Adipose tissue (tissue), 3 donors: ENCODE measurements around the gene CCDC172. TPM values are rescaled to one million over a fixed set of nuclear protein-coding genes. Genes with fewer than 3 reads are reported as not detected.
"Not testable (repeated sequence)": the region's sequence is repeated elsewhere in the genome, so short reads cannot be mapped to it uniquely, and the experiment has no call there.

ENCODE experiments used
- H3K27ac ChIP-seq: one replicate; pipeline ENCODE4 v1.5.1; 2013; ENCODE audit warnings: low read depth, low read length
- WGBS, 3 donors: extraction: QIAGEN DNeasy Blood & Tissue Kit; methylation state at CpG; one replicate each; pipeline ENCODE4 v1.1.7; 2013; 5-methylcytosine and 5-hydroxymethylcytosine counted together
- polyA plus RNA-seq, 3 donors: library from polyadenylated mRNA; stranded (reverse); fragments of 200-250 nt; gene quantifications; one replicate each; pipeline ENCODE4 v1.2.3, GENCODE V29; 2013
- donor health status: healthy with polysubstance abuse.
- donor health status: Bipolar disorder and iron deficiency.
- donor health status: healthy.

The CCDC172 gene
- polyA plus RNA-seq, 3 donors = not detected

DNA sequence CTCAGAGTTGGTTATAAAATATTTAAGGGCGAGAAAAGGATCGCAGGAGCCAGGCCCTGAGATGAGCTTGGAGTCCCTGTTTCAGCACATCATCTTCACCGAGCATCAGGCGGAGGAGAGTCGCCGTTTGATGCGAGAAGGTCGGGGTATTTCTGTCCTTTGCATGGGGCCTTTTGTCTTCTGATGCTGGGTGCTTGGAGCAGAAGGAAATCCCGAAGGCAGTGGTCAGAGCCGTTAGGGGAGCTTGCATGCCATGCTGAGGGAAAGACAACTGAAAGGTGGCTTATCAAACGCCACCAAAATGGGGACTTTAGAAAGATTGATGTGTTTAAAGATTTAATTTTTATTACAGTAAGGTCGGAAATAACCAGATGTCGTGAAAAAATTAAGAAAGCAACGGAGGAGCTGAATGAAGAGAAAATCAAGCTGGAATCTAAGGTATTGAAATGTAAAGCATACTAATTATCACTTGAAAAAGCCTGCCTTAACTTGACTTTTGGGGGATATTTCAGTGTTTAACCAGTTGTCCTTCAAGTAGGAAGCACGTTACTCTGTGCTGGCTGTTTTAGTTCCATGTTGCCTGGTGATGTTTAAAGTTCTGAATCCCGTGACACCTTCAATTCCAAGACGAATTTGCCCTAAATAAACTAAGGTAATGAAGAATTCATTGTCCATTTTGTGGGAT is 845 bp downstream of the CCDC172 start:
- H3K27ac ChIP-seq = no peak overlapping the region
- 49 to 54% (median 53%) methylated on average over 17 of the region's 17 CpGs for WGBS, 3 donors

DNA sequence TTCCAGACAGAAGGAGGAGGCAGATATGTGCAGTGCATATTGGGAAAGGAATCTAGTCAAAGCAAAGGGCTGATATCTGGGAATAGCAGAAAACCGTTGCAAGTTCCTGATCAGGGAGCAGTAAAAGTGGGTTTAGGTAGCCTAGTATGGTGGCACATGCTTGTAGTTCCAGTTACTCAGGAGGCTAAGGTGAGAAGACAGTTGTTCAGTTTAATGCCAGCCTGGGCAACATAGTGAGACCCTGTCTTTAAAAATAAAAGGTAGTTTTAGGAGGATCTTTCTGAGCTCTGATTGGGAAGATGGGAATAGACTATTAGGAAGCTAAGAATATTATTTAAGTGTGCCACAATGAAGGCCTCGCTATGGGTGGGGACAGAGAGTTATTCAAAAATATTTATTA is 1.7 kb downstream of the CCDC172 start:
- H3K27ac ChIP-seq = no peak overlapping the region
- 74 to 90% (median 78%) methylated on average over 2 of the region's 2 CpGs for WGBS, 3 donors

GRCh38 chr10:116329153-116329552 is 4.9 kb downstream of the CCDC172 start:
- WGBS, 3 donors = 90 to 94% (median 90%) methylated on average over 1 of the region's 1 CpG
- H3K27ac ChIP-seq = no peak overlapping the region

GRCh38 chr10:116331815-116332214 is 7.6 kb downstream of the CCDC172 start:
- WGBS, 3 donors = 63 to 68% (median 66%) methylated on average over 2 of the region's 2 CpGs

DNA sequence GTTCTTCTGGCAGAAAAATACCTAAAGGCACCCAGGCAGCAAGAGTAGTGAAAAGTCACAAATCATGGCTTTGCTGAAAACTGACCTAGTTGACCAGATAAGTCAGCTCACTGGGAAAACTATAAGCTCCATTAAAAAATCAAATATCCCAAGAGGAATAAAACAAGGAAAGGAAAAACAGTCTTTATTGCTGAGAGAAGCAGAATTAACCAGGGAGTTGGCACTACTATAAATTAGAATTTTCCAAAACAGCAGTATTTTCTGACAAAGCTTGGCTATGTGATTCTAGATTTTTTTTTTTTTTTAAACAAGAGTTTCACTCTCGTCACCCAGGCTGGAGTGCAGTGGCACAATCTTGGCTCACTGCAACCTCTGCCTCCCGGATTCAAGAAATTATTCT is 12.6 kb downstream of the CCDC172 start:
- no peak overlapping the region for H3K27ac ChIP-seq
- 72 to 85% (median 85%) methylated on average over 2 of the region's 2 CpGs for WGBS, 3 donors

More at GRCh38 chr10:116331815-116332214, 7.6 kb downstream of the CCDC172 start:
- H3K27ac ChIP-seq = no peak overlapping the region

DNA sequence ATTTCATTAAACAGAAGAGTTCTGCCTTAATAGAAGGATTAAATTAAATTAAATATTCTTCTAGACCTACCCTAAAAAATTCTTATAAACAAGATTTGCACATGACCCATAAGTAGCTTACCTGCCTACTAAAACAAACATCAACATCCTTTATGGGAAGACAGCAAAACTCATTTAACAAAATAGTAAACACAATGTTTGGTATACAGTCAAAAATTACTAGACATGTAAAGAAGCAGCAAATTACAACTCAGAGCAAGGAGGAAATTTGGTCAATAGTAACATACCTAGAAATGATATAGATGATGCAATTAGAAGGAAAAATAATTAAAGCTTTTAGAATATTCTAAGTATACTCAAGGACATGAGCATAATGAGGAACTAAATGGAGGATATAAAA is 27.9 kb downstream of the CCDC172 start:
- no peak overlapping the region for H3K27ac ChIP-seq

DNA sequence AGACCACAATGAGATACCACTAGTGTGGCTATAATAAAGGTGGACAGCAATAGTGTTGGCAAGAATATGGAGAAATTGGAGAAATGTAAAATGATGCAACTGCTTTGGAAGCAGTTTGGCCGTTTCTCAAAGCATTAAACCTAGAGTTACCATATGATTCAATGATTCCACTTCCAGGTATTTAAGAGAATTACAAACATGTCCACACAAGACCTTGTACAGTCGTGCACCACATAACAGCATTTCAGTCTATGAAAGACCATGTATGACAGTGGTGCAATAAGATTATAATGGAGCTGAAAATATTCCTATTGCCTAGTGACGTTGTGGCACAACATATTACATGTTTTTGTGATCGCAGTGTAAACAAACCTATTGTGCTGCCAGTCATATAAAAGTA is 29.6 kb downstream of the CCDC172 start:
- WGBS, 3 donors = 71 to 84% (median 82%) methylated on average over 4 of the region's 4 CpGs
- no peak overlapping the region for H3K27ac ChIP-seq

DNA sequence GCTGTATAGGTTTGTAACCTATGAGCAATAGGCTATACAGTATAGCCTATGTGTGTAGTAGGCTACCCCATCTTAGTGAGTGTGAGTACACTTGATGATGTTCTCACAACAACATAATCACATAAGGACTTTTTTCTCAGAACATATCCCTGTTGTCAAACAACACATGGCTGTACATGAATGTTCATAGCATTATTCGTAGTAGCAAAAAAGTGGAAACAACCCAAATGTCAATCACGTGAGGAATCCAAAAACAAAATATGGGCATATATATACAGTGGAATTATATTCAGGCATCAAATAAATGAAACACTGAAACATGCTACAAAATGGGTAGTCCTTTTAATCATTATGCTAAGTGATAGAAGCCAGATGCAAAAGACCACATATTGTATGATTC is 31.1 kb downstream of the CCDC172 start:
- no peak overlapping the region for H3K27ac ChIP-seq
- WGBS, 3 donors = 91 to 94% (median 93%) methylated on average over 2 of the region's 2 CpGs

GRCh38 chr10:116356833-116357232 is 32.6 kb downstream of the CCDC172 start:
- 85 to 88% (median 86%) methylated on average over 4 of the region's 4 CpGs for WGBS, 3 donors

GRCh38 chr10:116364868-116365267 is 40.6 kb downstream of the CCDC172 start:
- no peak overlapping the region for H3K27ac ChIP-seq

More at GRCh38 chr10:116356833-116357232, 32.6 kb downstream of the CCDC172 start:
- H3K27ac ChIP-seq = no peak overlapping the region

DNA sequence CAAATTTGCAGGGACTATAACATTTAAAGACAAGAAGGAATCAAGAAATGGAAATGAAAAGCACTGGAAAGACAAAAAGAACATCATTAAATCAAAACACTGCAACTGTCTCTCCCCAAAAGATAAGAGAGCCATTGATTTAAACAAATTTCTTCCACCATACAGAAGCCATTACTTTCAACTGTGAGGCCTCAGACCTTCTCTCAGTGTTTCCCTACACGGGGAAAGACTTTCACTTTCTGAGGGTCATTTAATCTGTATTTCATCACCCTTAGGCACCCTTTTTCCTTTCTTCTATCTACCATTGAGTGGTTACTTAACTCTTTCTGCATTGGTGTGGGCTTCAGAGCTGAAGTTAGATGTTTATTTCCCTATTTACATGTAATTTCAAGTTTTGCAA is 47.5 kb downstream of the CCDC172 start:
- no peak overlapping the region for H3K27ac ChIP-seq
- WGBS, 3 donors = 8 to 47% (median 18%) methylated on average over 1 of the region's 1 CpG

DNA sequence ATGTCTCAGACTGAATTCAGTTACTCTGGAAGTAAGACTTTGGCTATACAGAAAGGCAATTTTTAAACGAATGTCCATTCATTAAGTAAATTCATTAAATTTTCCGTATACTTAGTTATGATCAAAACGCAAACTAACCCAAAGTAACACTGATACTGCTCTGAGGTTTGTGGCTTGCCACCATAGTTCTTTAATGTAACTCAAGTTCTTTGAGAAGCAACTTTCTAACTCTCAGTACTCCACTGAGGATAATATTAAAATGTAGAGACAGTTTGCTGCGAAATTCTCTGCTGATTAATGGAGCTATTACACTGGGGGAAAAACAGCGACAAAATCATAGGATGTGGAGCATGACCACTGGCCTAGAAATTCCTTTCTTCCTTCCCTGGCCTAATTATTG is 58.0 kb downstream of the CCDC172 start:
- 76 to 82% (median 77%) methylated on average over 5 of the region's 5 CpGs for WGBS, 3 donors
- no peak overlapping the region for H3K27ac ChIP-seq

GRCh38 chr10:116385311-116385710 is 61.1 kb downstream of the CCDC172 start:
- WGBS, 3 donors = 82 to 91% (median 84%) methylated on average over 2 of the region's 2 CpGs
- no peak overlapping the region for H3K27ac ChIP-seq

DNA sequence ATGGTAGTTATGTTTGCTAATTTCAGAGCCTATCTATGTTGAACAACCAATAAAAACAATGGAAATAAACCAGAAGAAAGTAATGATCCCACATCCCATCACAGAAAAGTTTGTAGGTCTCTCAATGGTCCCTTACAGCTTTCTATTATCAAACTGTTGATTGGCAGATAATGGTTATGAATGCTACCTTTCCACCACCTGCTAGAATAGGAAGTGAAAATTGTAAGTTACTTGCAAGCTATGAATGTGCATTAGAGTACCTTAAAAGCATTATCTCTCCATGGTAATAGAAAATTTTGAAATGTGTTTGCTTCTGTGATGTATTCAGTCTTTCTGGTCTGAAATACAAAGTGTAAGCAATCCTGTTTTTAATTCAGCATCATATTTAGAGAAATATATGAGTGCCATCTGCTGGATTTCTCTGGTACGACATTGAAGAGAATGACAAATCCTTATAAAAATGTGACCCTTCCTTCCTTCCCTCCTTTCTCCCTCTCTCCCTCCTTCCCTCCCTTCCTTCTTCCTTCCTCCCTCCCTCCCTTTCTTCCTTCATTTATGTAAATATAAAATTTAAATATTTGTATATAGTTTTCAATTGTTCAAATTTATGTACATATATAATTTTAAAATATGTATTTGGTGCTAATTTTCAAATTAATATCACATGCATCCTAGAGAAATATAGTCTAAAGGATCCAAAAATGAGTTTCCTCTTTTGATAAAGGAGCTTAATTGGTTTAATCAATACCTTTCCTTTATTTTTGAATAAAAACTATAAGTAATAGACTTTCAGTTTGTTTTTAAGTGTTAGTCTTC is 62.0 kb downstream of the CCDC172 start:
- H3K27ac ChIP-seq = no peak overlapping the region
- 0% methylated on average over 1 of the region's 1 CpG for WGBS, 3 donors

GRCh38 chr10:116393246-116393831 is 69.1 kb downstream of the CCDC172 start:
- not testable (repeated sequence) for H3K27ac ChIP-seq
- WGBS, 3 donors = 91 to 97% (median 96%) methylated on average over 31 to 41 of the region's 43 CpGs

DNA sequence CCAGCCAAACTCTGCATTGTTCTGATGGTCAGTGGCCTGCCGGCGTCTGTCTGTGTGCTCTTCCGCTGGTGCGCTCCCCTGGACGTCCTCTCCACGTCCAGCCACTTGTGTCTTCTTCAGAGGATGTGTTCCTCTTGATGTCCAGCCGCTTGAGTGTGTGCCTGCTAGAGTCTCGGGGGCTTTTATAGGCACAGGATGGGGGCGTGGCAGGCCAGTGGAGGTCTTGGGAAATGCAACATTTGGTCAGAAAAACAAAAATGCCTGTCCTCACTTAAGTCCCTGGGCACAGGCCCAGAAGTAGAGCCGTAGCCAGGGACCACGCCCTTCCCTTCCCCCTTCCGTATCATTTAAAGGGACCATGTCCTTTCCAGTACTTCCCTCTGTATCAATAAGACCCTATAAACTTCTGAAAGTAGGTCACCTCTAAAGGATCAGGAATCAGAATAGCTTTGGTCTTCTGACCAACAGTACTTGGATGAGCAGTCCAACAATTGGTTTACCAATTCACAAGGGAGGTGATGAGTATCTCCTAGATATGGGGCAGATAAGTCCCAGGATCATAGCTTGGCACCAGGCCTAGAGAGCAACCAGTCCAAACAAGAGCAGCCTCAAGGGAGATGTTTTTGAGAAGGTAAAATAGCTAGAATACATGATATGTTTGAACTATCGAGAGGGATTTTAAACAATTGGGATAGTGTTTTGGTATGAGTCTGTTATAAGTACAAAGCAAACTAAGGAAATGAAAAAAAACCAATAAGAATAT is 71.2 kb downstream of the CCDC172 start:
- H3K27ac ChIP-seq = no peak overlapping the region
- 69 to 78% (median 69%) methylated on average over 13 of the region's 13 CpGs for WGBS, 3 donors

DNA sequence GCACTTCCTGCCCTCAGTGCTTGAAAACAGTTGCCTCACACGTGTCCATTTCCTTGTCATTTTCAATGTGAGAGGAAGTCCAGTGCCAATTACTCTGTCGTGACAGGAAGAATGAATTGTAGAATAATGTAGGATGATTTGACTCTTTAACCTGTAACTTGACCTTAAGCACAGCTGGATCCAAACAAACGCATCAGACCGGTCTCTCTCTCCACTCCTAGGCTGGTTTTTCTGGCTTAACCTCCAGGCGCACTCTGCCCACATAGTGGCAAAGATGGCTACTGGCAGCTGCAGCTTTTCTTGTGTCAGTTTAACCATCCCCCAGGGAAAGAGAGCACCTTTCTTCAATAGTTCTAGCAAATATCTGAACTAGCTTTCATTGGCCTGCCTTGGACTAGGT is 74.0 kb downstream of the CCDC172 start:
- no peak overlapping the region for H3K27ac ChIP-seq
- 38 to 48% (median 47%) methylated on average over 5 of the region's 5 CpGs for WGBS, 3 donors

DNA sequence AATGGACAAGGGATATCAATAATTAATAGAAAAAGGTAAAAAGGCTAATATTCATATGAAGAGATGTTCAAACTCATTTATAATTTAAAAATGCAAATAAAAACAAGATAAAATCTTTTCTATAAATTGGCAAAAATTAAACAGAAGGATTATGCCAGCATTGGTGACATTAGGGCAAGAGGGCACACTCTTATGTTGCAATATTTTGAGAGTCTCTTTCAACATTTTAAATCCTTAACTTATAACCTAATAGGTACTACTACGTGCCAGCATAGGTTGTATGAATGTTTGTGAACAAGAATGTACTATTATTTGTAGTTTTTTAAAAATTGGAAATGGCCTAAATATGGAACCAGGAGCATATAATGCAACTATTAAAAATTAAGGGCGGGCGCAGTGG is 78.6 kb downstream of the CCDC172 start:
- H3K27ac ChIP-seq = no peak overlapping the region
- WGBS, 3 donors = 86 to 92% (median 90%) methylated on average over 3 of the region's 3 CpGs

DNA sequence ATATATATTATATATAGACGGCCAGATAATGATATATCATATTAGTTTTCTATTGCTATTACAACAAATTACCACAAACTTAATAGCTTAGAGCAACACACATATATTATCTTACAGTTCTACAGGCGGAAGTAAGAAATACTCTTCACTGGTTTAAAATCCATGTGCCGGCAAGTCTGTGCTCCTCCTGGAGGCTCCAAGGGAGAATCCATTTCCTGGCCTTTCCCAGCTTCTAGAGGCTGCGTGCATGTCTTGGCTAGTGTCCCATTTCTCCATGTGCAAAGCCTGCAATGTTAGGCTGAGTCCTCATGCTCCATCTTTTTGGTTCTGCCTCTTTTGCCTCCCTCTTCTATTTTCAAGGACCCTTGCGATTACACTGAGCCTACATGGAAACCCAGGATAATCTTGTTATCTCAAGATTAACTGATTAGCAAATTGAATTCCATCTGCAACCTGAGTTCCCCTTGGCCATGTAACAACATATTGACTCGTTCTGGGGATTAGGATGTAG is 79.5 kb downstream of the CCDC172 start:
- no peak overlapping the region for H3K27ac ChIP-seq
- WGBS, 3 donors = 64 to 70% (median 66%) methylated on average over 6 of the region's 6 CpGs
